ENCODE data around the gene SNX8. TPM values are rescaled to one million over a fixed set of nuclear protein-coding genes. Genes with fewer than 3 reads are reported as not detected.

SNX8 gene
- total and polyA plus RNA-seq, 2 donors (not counting 3 experiments of a cell fraction or from before 2014, with no cell fraction given), result 24.5 to 50.3 TPM

- Histone ChIP-seq H3K4me1 (ENCODE audit: control insufficient read depth, extremely low read depth, insufficient read depth, low read length) (no peaks in the 10 kb centered on the region), H3K9me1 (replicated peaks; ENCODE audit: control insufficient read depth, extremely low read depth, insufficient read depth, low read length) (no peaks in the 10 kb centered on the region), H2AFZ (ENCODE audit: low read depth, low read length) (no peak overlapping the region), H4K20me1 (replicated peaks; ENCODE audit: control insufficient read depth, extremely low read depth, insufficient read depth, low read length) (no peaks in the 10 kb centered on the region), H3K79me2 (ENCODE audit: control insufficient read depth, insufficient read depth, low read length) (no peaks in the 10 kb centered on the region), H3K9ac (replicated peaks; ENCODE audit: extremely low read depth, insufficient read depth, low read length) (no peak overlapping the region), H3K9me3 (replicated peaks; ENCODE audit: control insufficient read depth, insufficient read depth, low read length) (no peaks in the 10 kb centered on the region), H3K27ac (ENCODE audit: insufficient read depth, low read depth, low read length) (no peak overlapping the region), H3K4me2 (ENCODE audit: insufficient read depth, low read length) (no peak overlapping the region), H3K4me3 (replicated peaks in 1 of 3; ENCODE audit: insufficient read depth in 1 of 3, low read depth in 1 of 3, low read length in 3 of 3) (no peak overlapping the region), H3K36me3 (ENCODE audit: control insufficient read depth in 2 of 2, extremely low read depth in 1 of 2, insufficient read depth in 2 of 2, low read length in 2 of 2) (peaks cover 7 to 39% of the 10 kb centered on the region in 2 experiments), H3K27me3 (ENCODE audit: control insufficient read depth in 2 of 2, insufficient read depth in 2 of 2, low read length in 2 of 2) (no peaks in the 10 kb centered on the region)
- no TSS peak for BruUV-seq (replicated peaks)
- dilution Hi-C loops (cut with MboI; ENCODE audit: extremely low pct_ligation_motif_present, low sequenced_read_pairs) (no loop called here), intact Hi-C loops (cut with micrococcal nuclease) (no loop called here)
- FAIRE-seq, result no peak
- CTCF ChIA-PET, result interaction anchor here (0.7 kb wide), 1 partner anchor 134 kb away, joined by 3 read pairs; no protein-coding TSS in a partner anchor
- no peak for TF ChIP-seq CTCF (IDR thresholded peaks at IDR 0.05; ENCODE audit: extremely low read depth in 1 of 2, insufficient read depth in 1 of 2, low read depth in 1 of 2, low read length in 2 of 2)
- no peak for TF ChIP-seq FOS (IDR thresholded peaks at IDR 0.05; ENCODE audit: borderline replicate concordance, insufficient read depth, low read length)
- no peak for DNase-seq (ENCODE audit: low read depth, low spot score)
- POLR2A ChIA-PET, result no interaction called here
These were observed 100.6 kb downstream of the SNX8 start for GRCh38 chr7:2213551-2214215.

GRCh38 chr7:2212906-2213305 lies 101.3 kb downstream of the SNX8 start:
- no peak for FAIRE-seq

More at GRCh38 chr7:2212906-2213305, 101.3 kb downstream of the SNX8 start:
- ChIA-PET CTCF (no interaction called here), POLR2A (no interaction called here)
- H3K4me2 ChIP-seq (ENCODE audit: insufficient read depth, low read length), result no peak overlapping the region
- no TSS peak for BruUV-seq (replicated peaks)
- H3K9me1 ChIP-seq (replicated peaks; ENCODE audit: control insufficient read depth, extremely low read depth, insufficient read depth, low read length), result no peaks in the 10 kb centered on the region
- H3K79me2 ChIP-seq (ENCODE audit: control insufficient read depth, insufficient read depth, low read length), result no peaks in the 10 kb centered on the region
- no peak for DNase-seq (ENCODE audit: low read depth, low spot score)
- H3K9ac ChIP-seq (replicated peaks; ENCODE audit: extremely low read depth, insufficient read depth, low read length), result no peak overlapping the region
- intact Hi-C loops (cut with micrococcal nuclease), result no loop called here
- peaks cover 7 to 39% of the 10 kb centered on the region in 2 experiments for H3K36me3 ChIP-seq (ENCODE audit: control insufficient read depth in 2 of 2, extremely low read depth in 1 of 2, insufficient read depth in 2 of 2, low read length in 2 of 2)
- no peaks in the 10 kb centered on the region for H3K4me1 ChIP-seq (ENCODE audit: control insufficient read depth, extremely low read depth, insufficient read depth, low read length)
- no peak overlapping the region for H3K4me3 ChIP-seq (replicated peaks in 1 of 3; ENCODE audit: insufficient read depth in 1 of 3, low read depth in 1 of 3, low read length in 3 of 3)
- dilution Hi-C loops (cut with MboI; ENCODE audit: extremely low pct_ligation_motif_present, low sequenced_read_pairs), result no loop called here
- H4K20me1 ChIP-seq (replicated peaks; ENCODE audit: control insufficient read depth, extremely low read depth, insufficient read depth, low read length), result no peaks in the 10 kb centered on the region
- no peaks in the 10 kb centered on the region for H3K27me3 ChIP-seq (ENCODE audit: control insufficient read depth in 2 of 2, insufficient read depth in 2 of 2, low read length in 2 of 2)
- no peak for TF ChIP-seq EZH2 (IDR thresholded peaks at IDR 0.05; ENCODE audit: borderline replicate concordance, low read depth, low read length, severe bottlenecking)
- no peaks in the 10 kb centered on the region for H3K9me3 ChIP-seq (replicated peaks; ENCODE audit: control insufficient read depth, insufficient read depth, low read length)
- H2AFZ ChIP-seq (ENCODE audit: low read depth, low read length), result no peak overlapping the region
- no peak overlapping the region for H3K27ac ChIP-seq (ENCODE audit: insufficient read depth, low read depth, low read length)

Measured in endothelial cell of umbilical vein (primary cell).